H1 (cell line): Measurements from ENCODE around the gene MYH6.

Source experiments
- CEBPB ChIP-seq: IDR thresholded peaks from 2 replicates; pipeline ENCODE4 v1.6.1; 2012; ENCODE audit warnings: low read depth, low read length
- KDM1A ChIP-seq: fragments of 200-600, 300-600 bp; sonication (generic); IDR thresholded peaks from 2 replicates; pipeline ENCODE4 v1.7.1; 2016; ENCODE audit warnings: mild to moderate bottlenecking, low read length, borderline replicate concordance
- MAFK ChIP-seq: IDR thresholded peaks from 2 replicates; pipeline ENCODE4 v1.6.1; 2012; ENCODE audit warnings: low read depth, mild to moderate bottlenecking, improper control_type of control experiment, low read length
- RBBP5 ChIP-seq: IDR thresholded peaks from 2 replicates; pipeline ENCODE4 v1.7.1; 2012; ENCODE audit warnings: low read depth, mild to moderate bottlenecking, inconsistent platforms, low read length, moderate library complexity, borderline replicate concordance
- SRF ChIP-seq: IDR thresholded peaks from 2 replicates; pipeline ENCODE4 v1.6.1; 2011; ENCODE audit warnings: mild to moderate bottlenecking, low read depth, low read length, moderate library complexity
- TAF1 ChIP-seq: IDR thresholded peaks from 2 replicates; pipeline ENCODE4 v1.6.1; 2011; ENCODE audit warnings: mild to moderate bottlenecking, low read depth, low read length
- TCF12 ChIP-seq: IDR thresholded peaks from 2 replicates; pipeline ENCODE4 v1.6.1; 2011; ENCODE audit warnings: low read depth, mild to moderate bottlenecking, low read length

- TF ChIP-seq KDM1A = no peak
- TF ChIP-seq RBBP5 = no peak
- no peak for TF ChIP-seq SRF
- TF ChIP-seq TCF12 = no peak
- TF ChIP-seq CEBPB = no peak
- TF ChIP-seq MAFK = no peak
- no peak for TF ChIP-seq TAF1
These were observed 22.6 kb upstream of the MYH6 start for GRCh38 chr14:23430723-23431085.
